IPS-18c (cell line): ENCODE results near the gene ARHGEF38.

Experiments
- H3K4me3 ChIP-seq: 2 replicates; pipeline ENCODE4 v1.7.0; 2013; ENCODE audit warnings: low read depth, mild to moderate bottlenecking, low read length, moderate library complexity; ENCODE audit not compliant: insufficient read depth
- H3K9me3 ChIP-seq: one replicate; pipeline ENCODE4 v1.6.1; 2013; ENCODE audit warnings: mild to moderate bottlenecking, low read length, moderate library complexity; ENCODE audit not compliant: control insufficient read depth, insufficient read depth

The ARHGEF38 gene

DNA sequence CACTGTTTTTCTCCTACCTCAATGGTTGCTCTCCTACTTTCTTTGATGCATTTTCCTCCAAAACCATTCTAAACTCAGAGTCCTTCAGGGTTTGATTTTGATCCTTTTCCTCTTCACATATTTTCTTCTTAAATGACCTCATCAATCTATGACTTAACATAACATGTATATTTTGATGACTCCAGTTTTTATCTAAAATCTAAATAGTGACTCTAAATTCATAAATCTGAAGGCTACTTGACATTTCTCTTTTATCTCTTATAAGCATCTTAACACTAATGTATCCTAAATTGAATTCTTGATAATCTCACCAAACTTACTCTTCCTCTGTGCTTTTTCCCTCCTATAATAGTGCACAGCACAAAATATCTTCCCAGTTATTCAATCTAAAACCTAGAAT lies 4.7 kb upstream of the ARHGEF38 start:
- no peaks in the 10 kb centered on the region for H3K9me3 ChIP-seq
- no peak overlapping the region for H3K4me3 ChIP-seq

DNA sequence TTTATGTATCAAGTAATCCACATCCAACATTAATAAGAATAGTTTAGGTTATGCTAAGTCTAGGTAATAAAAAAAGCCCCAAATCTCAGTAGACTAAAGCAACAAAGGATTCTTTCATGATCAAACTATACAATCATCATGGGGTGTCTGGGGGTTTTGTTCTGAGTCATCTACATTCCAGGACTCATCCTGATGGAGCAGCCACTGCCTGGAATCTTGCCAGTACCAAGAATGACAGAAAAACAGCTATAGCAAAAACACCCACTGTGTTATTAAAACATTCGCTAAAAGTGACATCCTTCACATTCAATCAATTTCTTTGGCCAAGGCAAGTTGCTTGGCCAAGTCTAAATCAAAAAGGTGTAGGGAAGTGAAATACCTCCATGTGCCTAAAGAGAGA lies 3.9 kb upstream of the ARHGEF38 start:
- Histone ChIP-seq H3K9me3 (no peaks in the 10 kb centered on the region), H3K4me3 (no peak overlapping the region)

DNA sequence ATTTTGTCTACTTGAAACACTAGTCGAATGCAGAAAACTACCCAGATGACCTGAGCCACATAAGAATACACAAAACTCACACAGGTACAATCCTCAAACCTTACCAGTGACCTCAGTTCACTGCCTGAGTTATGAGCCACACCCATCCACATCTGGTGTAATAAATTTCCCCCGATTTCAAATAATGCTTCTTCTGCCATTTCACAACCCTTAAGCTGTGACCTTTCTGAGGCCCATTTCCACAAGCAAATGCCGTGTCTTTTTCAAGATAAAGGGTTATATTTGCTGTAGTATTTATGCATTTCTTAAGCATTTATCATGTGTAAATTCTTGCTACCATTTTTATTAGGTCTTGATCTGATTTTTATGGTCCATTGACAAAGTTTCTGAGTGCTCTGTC lies 1.8 kb upstream of the ARHGEF38 start:
- Histone ChIP-seq H3K4me3 (no peak overlapping the region), H3K9me3 (no peaks in the 10 kb centered on the region)

DNA sequence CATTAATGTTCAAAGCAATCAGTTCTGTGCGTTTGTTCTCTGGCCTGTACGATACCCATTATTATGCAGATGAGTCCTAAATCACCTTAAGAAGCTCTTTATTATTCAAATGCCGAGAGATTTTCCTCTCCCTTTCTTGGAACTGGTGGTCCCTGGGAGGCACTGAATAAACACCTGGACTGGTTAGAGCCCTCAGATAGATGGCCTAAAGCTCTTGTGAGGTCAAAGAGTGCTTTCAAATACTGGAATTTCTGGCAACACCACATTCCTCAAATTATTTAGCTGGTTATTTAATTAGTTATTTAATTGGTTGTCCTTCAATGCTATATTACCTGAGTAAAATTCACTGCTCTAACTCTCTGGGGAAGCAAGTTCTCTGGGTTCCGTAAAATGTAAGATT lies 3.0 kb downstream of the ARHGEF38 start:
- H3K9me3 ChIP-seq: no peaks in the 10 kb centered on the region
- H3K4me3 ChIP-seq: no peak overlapping the region

DNA sequence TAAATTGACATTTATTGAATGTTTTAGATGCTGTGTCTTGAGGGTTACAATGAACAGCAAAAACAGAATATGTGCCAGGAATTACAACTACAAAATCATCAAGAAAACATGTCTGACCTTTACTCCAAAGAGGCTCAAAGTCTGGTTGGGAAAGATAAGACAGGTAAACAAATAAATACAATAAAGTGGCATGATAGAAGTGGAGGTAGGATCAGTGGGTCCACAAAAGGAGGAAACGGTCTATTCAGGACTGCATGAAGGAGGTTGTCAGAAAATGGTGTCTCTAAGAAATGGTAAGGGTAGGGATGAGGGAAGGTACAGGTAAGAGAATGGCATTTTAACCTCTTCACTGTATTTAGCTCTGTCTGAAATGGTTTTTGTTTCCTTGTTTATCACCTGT lies 3.8 kb downstream of the ARHGEF38 start:
- Histone ChIP-seq H3K4me3 (no peak overlapping the region), H3K9me3 (no peaks in the 10 kb centered on the region)

DNA sequence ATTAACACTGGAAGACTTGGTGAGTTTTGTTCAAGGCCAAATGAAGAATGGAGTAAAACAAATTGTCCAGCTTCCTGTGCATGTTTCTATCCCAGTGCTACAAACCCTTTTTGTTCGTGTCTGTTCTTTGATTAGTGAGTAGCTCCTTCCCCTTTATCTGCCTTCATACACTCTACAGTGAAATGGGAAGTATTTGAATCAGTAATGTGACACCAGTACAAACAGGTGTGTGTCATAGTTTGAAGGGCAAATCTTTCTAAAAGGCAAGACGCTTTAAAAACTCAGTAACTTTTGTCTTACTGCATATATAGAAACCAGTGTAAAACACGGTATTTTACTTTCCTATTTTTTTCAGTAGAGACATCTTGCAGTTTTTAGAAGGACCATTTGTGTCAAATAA lies 5.9 kb downstream of the ARHGEF38 start:
- H3K4me3 ChIP-seq: no peak overlapping the region
- no peaks in the 10 kb centered on the region for H3K9me3 ChIP-seq

DNA sequence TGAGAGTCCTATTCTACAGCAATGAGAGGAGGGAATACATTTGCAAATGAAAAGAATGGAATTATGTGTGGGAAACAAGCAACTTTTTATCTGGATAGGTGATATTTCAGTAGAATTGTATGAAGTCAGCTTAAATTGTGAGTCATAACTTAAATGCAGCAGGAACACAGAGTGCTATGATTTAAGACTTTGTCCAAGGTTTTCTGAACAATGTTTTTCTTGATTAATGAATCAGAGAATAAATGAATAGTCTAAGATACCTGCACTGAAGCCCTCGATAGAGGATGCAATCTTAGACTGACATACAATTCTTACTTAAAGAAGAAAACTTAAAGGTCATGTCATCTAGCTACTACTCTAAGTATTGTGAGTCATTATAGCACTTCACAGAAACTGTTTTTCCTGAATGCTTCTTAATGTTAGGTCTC lies 8.0 kb downstream of the ARHGEF38 start:
- no peak overlapping the region for H3K4me3 ChIP-seq

DNA sequence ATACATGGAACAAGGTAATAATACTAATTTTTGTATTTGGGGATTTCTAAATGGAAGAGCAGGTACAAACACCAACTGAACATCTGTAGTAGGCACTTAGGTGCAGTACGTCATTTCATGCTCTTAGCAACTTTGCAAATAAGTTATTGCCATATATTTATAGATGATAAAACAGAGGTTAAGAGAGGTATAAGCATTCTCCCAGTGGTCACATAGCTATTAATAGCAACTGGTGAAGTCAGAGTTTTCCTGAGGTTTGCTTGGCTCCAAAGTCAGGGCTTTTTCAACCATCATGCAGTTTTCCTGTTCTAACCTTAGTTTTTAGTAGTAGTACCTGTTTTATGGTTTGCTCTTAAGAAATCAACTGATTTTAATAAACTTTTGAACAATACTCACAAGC lies 10.9 kb downstream of the ARHGEF38 start:
- no peaks in the 10 kb centered on the region for H3K9me3 ChIP-seq

More for the DNA sequence above, 8.0 kb downstream of the ARHGEF38 start:
- H3K9me3 ChIP-seq: no peaks in the 10 kb centered on the region

DNA sequence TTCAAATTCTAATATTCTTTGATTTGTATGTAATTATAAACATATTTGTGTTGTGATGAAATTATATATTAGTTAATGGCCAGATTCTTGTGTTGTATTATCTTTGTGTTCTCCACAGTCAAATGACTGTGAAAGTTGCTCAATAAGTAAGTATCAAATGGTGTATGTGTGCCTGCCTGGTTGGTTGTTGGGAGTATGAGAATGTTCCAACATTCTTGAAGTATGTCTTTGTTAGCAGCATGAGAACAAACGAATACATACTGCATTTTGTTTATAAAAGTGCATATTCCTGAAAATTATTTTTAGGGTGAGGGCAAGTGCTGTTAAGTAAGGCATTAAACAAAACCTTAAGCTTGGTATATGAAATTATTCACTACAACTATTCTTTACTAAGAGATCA lies 16.2 kb downstream of the ARHGEF38 start:
- Histone ChIP-seq H3K4me3 (no peak overlapping the region), H3K9me3 (no peaks in the 10 kb centered on the region)

More for the DNA sequence above, 10.9 kb downstream of the ARHGEF38 start:
- no peak overlapping the region for H3K4me3 ChIP-seq

DNA sequence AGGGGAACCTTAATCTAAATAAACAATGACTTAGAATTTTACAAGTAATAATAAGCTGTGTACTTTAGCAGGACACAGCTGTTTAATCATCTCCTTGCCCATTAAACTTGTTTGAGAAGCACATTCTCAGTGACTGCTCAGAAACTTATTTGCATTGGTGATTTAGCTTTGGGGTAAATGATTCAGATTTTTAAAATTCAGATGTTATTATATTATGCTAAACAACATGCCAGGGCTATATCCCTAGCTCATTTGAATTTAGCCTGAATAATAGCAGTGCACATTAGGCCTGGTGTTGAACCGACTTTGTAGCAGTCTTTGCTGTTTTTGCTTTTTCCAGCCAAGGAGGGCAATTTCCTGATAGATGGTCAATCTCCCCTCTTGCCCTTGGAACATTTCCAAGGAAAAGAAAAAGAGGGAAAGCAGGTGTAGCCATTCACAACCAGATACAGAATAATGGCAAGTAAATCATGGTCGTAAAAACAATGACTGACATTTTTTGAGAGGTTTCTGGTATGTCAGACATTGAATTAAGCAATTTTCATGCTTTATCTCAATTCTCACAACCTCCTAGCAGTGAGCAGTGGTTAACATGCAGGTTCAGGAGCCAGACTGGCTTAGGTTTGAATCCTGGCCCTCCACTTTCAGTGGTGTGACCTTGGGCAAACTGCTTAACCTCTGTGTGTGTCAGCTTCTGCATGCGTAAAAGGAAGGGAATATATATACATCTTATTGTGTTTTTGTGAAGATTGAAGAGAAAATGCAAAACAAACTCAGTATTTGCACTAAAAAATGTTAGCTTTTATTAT lies 16.8 kb downstream of the ARHGEF38 start:
- Histone ChIP-seq H3K9me3 (no peaks in the 10 kb centered on the region), H3K4me3 (no peak overlapping the region)

DNA sequence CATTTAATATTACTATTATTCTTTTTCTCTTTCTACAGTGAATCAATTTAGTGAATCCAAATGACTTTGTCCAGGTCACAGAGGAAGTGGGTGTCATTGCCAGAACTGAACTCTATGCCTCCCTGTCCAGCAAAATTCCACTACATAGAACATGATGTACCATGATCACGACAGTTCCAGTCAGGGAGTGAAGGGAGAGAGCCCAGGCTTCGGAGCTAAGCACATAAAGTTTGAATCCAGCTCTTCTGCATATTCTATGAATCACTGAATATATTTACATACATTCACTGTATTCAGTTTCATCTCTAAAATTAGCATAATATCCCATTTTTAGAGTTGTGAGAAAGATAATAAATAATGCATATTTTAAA lies 17.4 kb downstream of the ARHGEF38 start:
- H3K9me3 ChIP-seq: no peaks in the 10 kb centered on the region
- no peak overlapping the region for H3K4me3 ChIP-seq

DNA sequence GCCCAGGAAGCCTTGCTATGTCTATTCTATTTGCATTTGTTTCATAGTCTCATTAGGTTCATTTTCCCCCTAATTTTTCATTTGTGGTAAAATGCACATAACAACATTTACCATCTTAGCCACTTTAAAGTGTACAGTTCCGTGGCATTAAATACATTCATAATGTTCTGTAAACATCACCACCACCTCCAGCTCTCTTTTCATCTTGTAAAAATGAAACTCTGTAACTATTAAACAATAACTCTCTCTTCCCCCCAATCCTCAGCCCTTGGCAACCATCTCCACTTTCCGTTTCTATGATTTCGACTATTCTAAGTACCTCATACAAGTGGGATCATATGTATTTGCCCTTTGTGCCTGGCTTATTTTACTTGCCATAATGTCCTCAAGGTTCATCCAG lies 19.9 kb downstream of the ARHGEF38 start:
- H3K9me3 ChIP-seq: no peaks in the 10 kb centered on the region
- no peak overlapping the region for H3K4me3 ChIP-seq

DNA sequence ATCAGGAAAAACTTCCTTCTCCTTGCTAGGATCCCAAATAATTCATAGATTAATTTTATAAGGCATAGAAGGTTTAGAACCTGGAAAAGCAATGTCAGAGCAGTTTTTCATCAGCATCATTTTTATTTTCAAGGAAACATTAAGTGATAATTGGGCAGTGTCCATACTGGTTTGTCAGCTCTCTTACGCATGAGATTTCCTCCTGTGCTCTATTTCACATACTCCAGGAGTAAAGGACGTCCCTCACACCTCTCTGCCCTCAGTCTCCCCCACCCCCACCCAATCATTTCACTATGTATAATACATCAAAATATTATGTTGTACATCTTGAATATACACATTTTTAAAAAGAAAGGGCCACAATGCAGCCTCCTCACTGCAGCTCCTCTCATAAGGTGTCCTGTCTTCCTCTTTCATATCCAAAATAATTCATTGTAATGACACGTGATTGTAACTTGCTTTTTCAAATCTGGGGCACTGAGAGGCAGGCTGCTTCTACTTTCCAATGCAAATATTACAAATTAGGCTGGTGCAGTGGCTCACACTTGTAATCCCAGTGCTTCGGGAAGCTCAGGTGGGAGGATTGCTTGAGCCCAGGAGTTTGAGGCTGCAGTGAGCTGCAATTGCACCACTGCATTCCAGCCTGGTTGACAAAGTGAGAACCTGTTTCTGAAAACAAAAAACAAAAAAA lies 34.4 kb downstream of the ARHGEF38 start:
- Histone ChIP-seq H3K9me3 (no peaks in the 10 kb centered on the region), H3K4me3 (no peak overlapping the region)

DNA sequence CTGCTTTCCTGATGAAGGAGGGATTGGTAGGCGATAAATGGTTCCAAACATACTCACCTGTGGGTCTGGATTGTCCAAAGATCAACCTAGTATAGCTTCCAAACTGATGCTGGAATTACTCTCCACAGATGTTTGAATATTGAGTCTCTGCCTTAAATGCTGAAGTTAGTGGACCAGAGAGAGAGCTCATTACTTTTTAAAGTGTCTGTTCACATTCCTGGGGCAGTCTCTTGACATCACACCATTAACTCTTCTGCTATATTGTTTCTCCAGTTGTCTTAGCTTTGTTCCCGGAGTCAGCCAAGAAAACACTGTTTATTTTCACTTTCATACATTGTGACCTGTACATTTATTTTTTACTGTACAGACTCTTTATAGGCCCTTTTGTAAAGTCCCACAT lies 35.4 kb downstream of the ARHGEF38 start:
- Histone ChIP-seq H3K4me3 (no peak overlapping the region), H3K9me3 (no peaks in the 10 kb centered on the region)

DNA sequence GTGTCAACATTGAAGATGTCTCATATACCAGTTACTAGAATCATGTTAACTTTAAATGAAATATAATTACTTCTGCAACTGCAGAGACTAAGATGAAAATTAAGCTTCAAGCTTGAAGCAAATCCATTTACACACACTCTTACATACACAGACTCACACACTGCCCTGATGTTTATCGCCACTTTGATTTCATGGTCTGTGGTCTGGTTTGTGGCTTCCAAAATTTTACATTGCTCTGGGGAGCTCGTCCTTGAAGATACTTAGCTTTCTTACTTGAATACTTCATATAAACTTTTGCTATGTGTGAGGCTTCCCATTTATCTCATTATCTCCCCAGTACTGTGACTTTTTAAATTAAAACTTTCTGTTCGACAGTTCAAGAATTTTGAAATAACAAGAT lies 35.8 kb downstream of the ARHGEF38 start:
- H3K4me3 ChIP-seq: no peak overlapping the region
- no peaks in the 10 kb centered on the region for H3K9me3 ChIP-seq

DNA sequence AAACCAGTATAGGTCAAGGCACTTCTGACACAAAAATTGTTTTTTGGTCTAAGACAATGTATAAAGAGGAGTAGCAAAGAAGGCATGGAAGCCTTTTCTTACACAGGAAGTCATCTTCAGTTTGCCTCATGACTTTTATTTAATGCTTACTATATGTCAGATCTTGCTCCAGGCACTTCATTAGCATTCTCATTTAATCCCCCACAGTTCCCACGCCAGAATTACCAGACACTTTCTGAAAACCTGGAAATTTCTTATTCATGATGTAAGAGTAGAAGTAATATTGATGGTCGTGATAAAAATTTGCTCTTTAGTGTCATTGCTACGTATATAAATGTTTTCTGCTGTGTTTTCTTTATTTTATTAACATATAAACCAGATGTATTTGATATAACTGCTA lies 39.2 kb downstream of the ARHGEF38 start:
- H3K9me3 ChIP-seq: no peaks in the 10 kb centered on the region

DNA sequence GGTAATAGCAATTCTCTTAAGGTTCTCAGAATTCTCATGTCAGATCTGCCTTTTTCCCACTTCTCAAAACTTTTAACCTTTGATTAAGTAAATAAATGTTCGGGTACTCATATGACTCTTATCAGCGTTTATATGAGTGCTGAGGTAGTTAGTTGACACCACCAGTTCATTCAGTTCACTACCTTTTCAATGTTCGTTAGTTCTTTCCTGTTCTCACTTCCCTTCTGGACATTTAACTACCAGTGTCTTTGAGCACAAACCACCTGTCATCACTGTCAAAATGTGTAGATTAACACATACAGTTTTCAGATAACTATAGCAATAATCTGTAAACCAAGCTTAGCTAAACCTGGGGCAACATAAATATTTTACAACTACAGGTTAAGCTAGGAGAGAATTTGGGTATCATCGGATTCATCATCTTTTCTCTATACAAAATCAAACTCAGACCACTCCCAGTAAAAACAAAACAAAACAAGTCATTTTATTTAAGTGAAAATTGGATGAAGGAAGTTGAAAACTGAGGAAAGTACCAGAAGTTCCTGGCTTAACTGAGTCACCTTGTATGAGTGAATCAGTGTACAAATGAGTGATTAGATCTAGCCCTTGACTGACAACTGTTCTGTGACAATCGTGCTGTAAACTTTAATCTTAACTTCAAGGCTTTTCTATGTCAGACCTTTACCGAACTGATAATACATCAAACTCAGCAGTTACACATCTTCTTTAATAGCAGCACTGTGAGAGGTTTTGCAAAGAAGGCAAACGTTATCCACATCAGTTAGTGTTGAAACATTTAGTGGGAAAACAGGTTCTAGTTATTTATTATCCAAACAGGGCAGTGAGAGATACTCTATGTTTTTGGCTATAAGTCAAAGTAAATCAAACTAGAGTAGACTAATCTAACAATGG lies 41.9 kb downstream of the ARHGEF38 start:
- no peak overlapping the region for H3K4me3 ChIP-seq
- H3K9me3 ChIP-seq: no peaks in the 10 kb centered on the region

More for the DNA sequence above, 39.2 kb downstream of the ARHGEF38 start:
- H3K4me3 ChIP-seq: no peak overlapping the region

DNA sequence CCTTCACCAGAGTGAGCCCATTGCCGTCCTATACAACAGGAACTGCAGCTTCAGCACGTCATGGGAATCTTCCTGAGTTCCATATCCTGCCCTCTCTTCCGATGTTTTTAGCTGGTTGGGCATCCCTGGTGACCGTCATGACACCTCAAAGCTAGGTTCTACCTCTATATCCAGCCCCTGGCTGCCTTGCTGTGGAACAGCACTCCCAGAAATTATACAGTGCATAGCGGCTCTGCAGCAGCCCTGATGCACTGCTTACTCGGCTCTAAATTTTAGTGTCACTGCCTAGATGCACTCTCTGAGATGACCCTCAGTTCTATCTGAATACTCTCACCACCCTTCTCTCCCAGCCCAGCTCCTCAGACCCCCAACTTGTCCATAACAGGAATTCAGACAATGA lies 44.3 kb downstream of the ARHGEF38 start:
- H3K4me3 ChIP-seq: no peak overlapping the region
- H3K9me3 ChIP-seq: no peaks in the 10 kb centered on the region
